Stimulated activated naive CD8-positive, alpha-beta T cell treated with anti-CD3 and anti-CD28 coated beads, Interleukin-15, Interleukin-2, amounts not matched to agents 100 U/mL and 50 U/mL, for 24 hours (primary cell): Measurements from ENCODE around the gene CTNNA3.

Experiments used
- ATAC-seq: fragments of 150-1000 bp; cut with Tn5 transposase; one replicate; pipeline ENCODE4 v1.10.0; 2021
- DNase-seq: peaks from one replicate; pipeline ENCODE4 v3.0.0; 2021

CTNNA3 gene

GRCh38 chr10:66537186-66537585 lies 1158.8 kb downstream of the CTNNA3 start:
- ATAC-seq (no peak), DNase-seq (no peak)

- DNase-seq, result no peak
- ATAC-seq, result no peak
Measured at GRCh38 chr10:66535439-66535838, 1160.6 kb downstream of the CTNNA3 start.

GRCh38 chr10:66534866-66535265 lies 1161.1 kb downstream of the CTNNA3 start:
- ATAC-seq, result no peak
- no peak for DNase-seq

GRCh38 chr10:66521506-66521905 lies 1174.5 kb downstream of the CTNNA3 start:
- ATAC-seq (no peak), DNase-seq (no peak)

GRCh38 chr10:66519616-66520015 lies 1176.4 kb downstream of the CTNNA3 start:
- no peak for ATAC-seq
- DNase-seq, result no peak

- DNase-seq (no peak), ATAC-seq (no peak)
Measured at GRCh38 chr10:66514666-66515065, 1181.3 kb downstream of the CTNNA3 start.

GRCh38 chr10:66513504-66513903 lies 1182.5 kb downstream of the CTNNA3 start:
- ATAC-seq (no peak), DNase-seq (no peak)

- DNase-seq (no peak), ATAC-seq (no peak)
Measured at GRCh38 chr10:66505003-66505657, 1190.9 kb downstream of the CTNNA3 start.

GRCh38 chr10:66501356-66501755 lies 1194.6 kb downstream of the CTNNA3 start:
- ATAC-seq (no peak), DNase-seq (no peak)

- ATAC-seq, result no peak
- DNase-seq, result no peak
Measured at GRCh38 chr10:66483966-66484365, 1212.0 kb downstream of the CTNNA3 start.

GRCh38 chr10:66472156-66472555 lies 1223.8 kb downstream of the CTNNA3 start:
- ATAC-seq (no peak), DNase-seq (no peak)

- ATAC-seq, result no peak
- no peak for DNase-seq
Measured at GRCh38 chr10:66467042-66467441, 1229.0 kb downstream of the CTNNA3 start.

GRCh38 chr10:66466622-66467021 lies 1229.4 kb downstream of the CTNNA3 start:
- no peak for DNase-seq
- ATAC-seq, result no peak

- DNase-seq, result no peak
Measured at GRCh38 chr10:66463611-66464010, 1232.4 kb downstream of the CTNNA3 start.

GRCh38 chr10:66457629-66458028 lies 1238.4 kb downstream of the CTNNA3 start:
- DNase-seq (no peak), ATAC-seq (no peak)

More at GRCh38 chr10:66463611-66464010, 1232.4 kb downstream of the CTNNA3 start:
- no peak for ATAC-seq

GRCh38 chr10:66455304-66455703 lies 1240.7 kb downstream of the CTNNA3 start:
- no peak for DNase-seq
- no peak for ATAC-seq

GRCh38 chr10:66440568-66440967 lies 1255.4 kb downstream of the CTNNA3 start:
- DNase-seq, result no peak
- ATAC-seq, result no peak

- ATAC-seq (no peak), DNase-seq (no peak)
Measured at GRCh38 chr10:66414943-66415342, 1281.1 kb downstream of the CTNNA3 start.

GRCh38 chr10:66405566-66405965 lies 1290.4 kb downstream of the CTNNA3 start:
- ATAC-seq (no peak), DNase-seq (no peak)

GRCh38 chr10:66398669-66399068 lies 1297.3 kb downstream of the CTNNA3 start:
- ATAC-seq, result no peak
- no peak for DNase-seq

GRCh38 chr10:66394342-66395063 lies 1301.5 kb downstream of the CTNNA3 start:
- DNase-seq (no peak), ATAC-seq (no peak)

- DNase-seq (no peak), ATAC-seq (no peak)
Measured at GRCh38 chr10:66390926-66391325, 1305.1 kb downstream of the CTNNA3 start.

- DNase-seq (no peak), ATAC-seq (no peak)
Measured at GRCh38 chr10:66381045-66381444, 1315.0 kb downstream of the CTNNA3 start.
